Trophoblast cell (in vitro differentiated cells and primary cell): ENCODE results near the gene NKAIN1.

ENCODE experiments used
- DNase-seq, 2 donors: peaks; one replicate each; pipeline ENCODE4 v3.0.0-alpha.2; 2016
- H2AFZ ChIP-seq: 2 replicates; pipeline ENCODE4 v1.6.1; 2013; ENCODE audit warnings: low read length, moderate library complexity, mild to moderate bottlenecking; ENCODE audit not compliant: insufficient read depth, poor library complexity
- H2AK5ac ChIP-seq: 2 replicates; pipeline ENCODE4 v1.6.1; 2013; ENCODE audit warnings: mild to moderate bottlenecking, low read length
- H2BK120ac ChIP-seq: 2 replicates; pipeline ENCODE4 v1.6.1; 2013; ENCODE audit warnings: low read length, mild to moderate bottlenecking, moderate library complexity; ENCODE audit not compliant: insufficient read depth, poor library complexity
- H2BK12ac ChIP-seq: 2 replicates; pipeline ENCODE4 v1.6.1; 2013; ENCODE audit warnings: mild to moderate bottlenecking, low read length, moderate library complexity
- H2BK5ac ChIP-seq: 2 replicates; pipeline ENCODE4 v1.6.1; 2013; ENCODE audit warnings: low read length, low read depth, moderate library complexity, mild to moderate bottlenecking; ENCODE audit not compliant: poor library complexity
- H3K14ac ChIP-seq: 2 replicates; pipeline ENCODE4 v1.6.1; 2013; ENCODE audit warnings: mild to moderate bottlenecking, low read length
- H3K18ac ChIP-seq: 2 replicates; pipeline ENCODE4 v1.6.1; 2013; ENCODE audit warnings: mild to moderate bottlenecking, low read length
- H3K23ac ChIP-seq: 2 replicates; pipeline ENCODE4 v1.6.1; 2013; ENCODE audit warnings: low read length
- H3K27ac ChIP-seq: 2 replicates; pipeline ENCODE4 v1.5.1; 2013; ENCODE audit warnings: low read depth, mild to moderate bottlenecking, inconsistent platforms, low read length, moderate library complexity
- H3K27me3 ChIP-seq: 2 replicates; pipeline ENCODE4 v1.6.1; 2013; ENCODE audit warnings: inconsistent platforms, mild to moderate bottlenecking, low read length, moderate library complexity; ENCODE audit not compliant: insufficient read depth
- H3K36me3 ChIP-seq, 2 experiments: 1 replicate in 1 of 2; 2 replicates in 1 of 2; pipeline ENCODE4 v1.6.1; 2013; ENCODE audit warnings: low read length in 2 of 2, mild to moderate bottlenecking in 2 of 2, moderate library complexity in 1 of 2; ENCODE audit not compliant: insufficient read depth in 2 of 2, control insufficient read depth in 1 of 2
- H3K4ac ChIP-seq: 2 replicates; pipeline ENCODE4 v1.6.1; 2013; ENCODE audit warnings: low read depth, mild to moderate bottlenecking, low read length, moderate library complexity
- H3K4me1 ChIP-seq, 2 experiments: 1 replicate in 1 of 2; 2 replicates in 1 of 2; pipeline ENCODE4 v1.6.1; 2013; ENCODE audit warnings: low read length in 2 of 2, mild to moderate bottlenecking in 2 of 2, moderate library complexity in 1 of 2; ENCODE audit not compliant: insufficient read depth in 2 of 2, control insufficient read depth in 1 of 2
- H3K4me2 ChIP-seq: 2 replicates; pipeline ENCODE4 v1.6.1; 2013; ENCODE audit warnings: inconsistent platforms, mild to moderate bottlenecking, low read length, moderate library complexity
- H3K4me3 ChIP-seq: 2 replicates; pipeline ENCODE4 v1.5.1; 2013; ENCODE audit warnings: mild to moderate bottlenecking, low read depth, low read length, inconsistent platforms
- H3K79me1 ChIP-seq: one replicate; pipeline ENCODE4 v1.6.1; 2013; ENCODE audit warnings: low read length
- H3K79me2 ChIP-seq: 2 replicates; pipeline ENCODE4 v1.6.1; 2013; ENCODE audit warnings: low read length, mild to moderate bottlenecking; ENCODE audit not compliant: control insufficient read depth, insufficient read depth, poor library complexity
- H3K9ac ChIP-seq: 2 replicates; pipeline ENCODE4 v1.6.1; 2013; ENCODE audit warnings: mild to moderate bottlenecking, low read length
- H3K9me3 ChIP-seq: 2 replicates; pipeline ENCODE4 v1.6.1; 2013; ENCODE audit warnings: low read depth, mild to moderate bottlenecking, control low read depth, inconsistent platforms, low read length; ENCODE audit not compliant: insufficient read depth
- H4K12ac ChIP-seq: 2 replicates; pipeline ENCODE4 v1.6.1; 2013; ENCODE audit warnings: low read depth, mild to moderate bottlenecking, low read length, moderate library complexity
- H4K8ac ChIP-seq: 2 replicates; pipeline ENCODE4 v1.6.1; 2013; ENCODE audit warnings: low read depth, mild to moderate bottlenecking, low read length, moderate library complexity
- H4K91ac ChIP-seq: one replicate; pipeline ENCODE4 v1.6.1; 2013; ENCODE audit warnings: low read depth, mild to moderate bottlenecking, low read length, moderate library complexity
- WGBS: extraction: QIAGEN DNeasy Blood & Tissue Kit; methylation state at CpG from one replicate; pipeline ENCODE4 v1.1.7; 2013; ENCODE audit warnings: missing lambda C conversion rate; ENCODE audit not compliant: insufficient read length, insufficient coverage; ENCODE audit errors: extremely low coverage; 5-methylcytosine and 5-hydroxymethylcytosine counted together

Gene NKAIN1

GRCh38 chr1:31238612-31238985 lies 1.1 kb downstream of the NKAIN1 start:
- no peak overlapping the region for H3K27ac ChIP-seq
- H4K12ac ChIP-seq, result no peak overlapping the region
- H3K36me3 ChIP-seq, result no peaks in the 10 kb centered on the region
- H3K4me1 ChIP-seq, result peaks cover 0 to 8% of the 10 kb centered on the region in 2 experiments
- peaks cover 23% of the 10 kb centered on the region for H3K27me3 ChIP-seq
- H3K4me2 ChIP-seq, result peak overlapping the region; percentile 93
- no CpG with 5 or more reads among the region's 4 CpGs for WGBS
- peaks cover 3% of the 10 kb centered on the region for H3K9me3 ChIP-seq
- H3K79me2 ChIP-seq, result no peaks in the 10 kb centered on the region
- H3K23ac ChIP-seq, result no peak overlapping the region
- H2BK12ac ChIP-seq, result no peak overlapping the region
- H2BK120ac ChIP-seq, result no peak overlapping the region
- H4K8ac ChIP-seq, result no peak overlapping the region
- H3K4ac ChIP-seq, result no peak overlapping the region
- H2AFZ ChIP-seq, result no peak overlapping the region
- no peak overlapping the region for H3K9ac ChIP-seq
- no peak overlapping the region for H2BK5ac ChIP-seq
- H3K14ac ChIP-seq, result no peak overlapping the region
- H3K79me1 ChIP-seq, result no peaks in the 10 kb centered on the region
- H4K91ac ChIP-seq, result no peak overlapping the region
- no peak for DNase-seq
- no peak overlapping the region for H2AK5ac ChIP-seq
- H3K18ac ChIP-seq, result no peak overlapping the region
- H3K4me3 ChIP-seq, result no peak overlapping the region

DNA sequence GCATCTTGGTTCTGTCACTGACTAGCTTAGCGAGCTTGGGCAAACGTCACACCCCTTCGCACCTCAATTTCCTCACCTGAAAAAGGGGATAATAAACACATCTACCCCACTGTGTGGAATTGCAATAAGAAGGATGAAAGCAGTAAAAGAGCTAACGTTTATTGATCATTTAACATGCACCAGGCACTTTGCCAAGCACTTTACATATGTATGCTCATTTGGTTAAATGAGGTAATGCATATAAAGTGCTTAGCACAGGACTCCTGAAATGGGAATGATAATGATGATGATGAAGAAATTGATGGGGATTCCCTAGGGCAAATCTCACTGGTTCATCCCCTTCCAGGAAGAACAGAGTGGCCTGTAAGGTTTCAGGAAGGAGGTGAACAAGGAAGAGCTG lies 4.8 kb downstream of the NKAIN1 start:
- Histone ChIP-seq H3K27me3 (peaks cover 16% of the 10 kb centered on the region), H3K4me1 (peaks cover 0 to 3% of the 10 kb centered on the region in 2 experiments), H3K4ac (no peak overlapping the region), H4K91ac (no peak overlapping the region), H2AK5ac (no peak overlapping the region), H2AFZ (no peak overlapping the region), H3K4me2 (no peak overlapping the region), H3K9me3 (peaks cover 3% of the 10 kb centered on the region), H3K36me3 (no peaks in the 10 kb centered on the region), H3K9ac (no peak overlapping the region), H3K18ac (no peak overlapping the region), H3K79me2 (no peaks in the 10 kb centered on the region), H3K27ac (no peak overlapping the region), H2BK12ac (no peak overlapping the region), H3K23ac (no peak overlapping the region), H4K8ac (no peak overlapping the region), H2BK120ac (no peak overlapping the region), H4K12ac (no peak overlapping the region), H3K14ac (no peak overlapping the region), H3K79me1 (no peaks in the 10 kb centered on the region), H2BK5ac (no peak overlapping the region), H3K4me3 (no peak overlapping the region)
- WGBS, result no CpG with 5 or more reads among the region's 4 CpGs
- DNase-seq, result no peak

GRCh38 chr1:31234123-31234708 lies 5.5 kb downstream of the NKAIN1 start:
- H3K18ac ChIP-seq, result no peak overlapping the region
- H2BK12ac ChIP-seq, result no peak overlapping the region
- H3K27me3 ChIP-seq, result peaks cover 13% of the 10 kb centered on the region
- H3K27ac ChIP-seq, result no peak overlapping the region
- no peak overlapping the region for H2AK5ac ChIP-seq
- no peak overlapping the region for H3K14ac ChIP-seq
- H4K91ac ChIP-seq, result no peak overlapping the region
- WGBS, result no CpG with 5 or more reads among the region's 12 CpGs
- no peak overlapping the region for H3K4me2 ChIP-seq
- no peaks in the 10 kb centered on the region for H3K36me3 ChIP-seq
- DNase-seq, result no peak
- H3K79me2 ChIP-seq, result no peaks in the 10 kb centered on the region
- no peak overlapping the region for H2AFZ ChIP-seq
- H2BK120ac ChIP-seq, result no peak overlapping the region
- H4K12ac ChIP-seq, result no peak overlapping the region
- H2BK5ac ChIP-seq, result no peak overlapping the region
- no peaks in the 10 kb centered on the region for H3K79me1 ChIP-seq
- H3K23ac ChIP-seq, result no peak overlapping the region
- H3K4me3 ChIP-seq, result no peak overlapping the region
- H4K8ac ChIP-seq, result no peak overlapping the region
- H3K4me1 ChIP-seq, result peaks cover 0 to 3% of the 10 kb centered on the region in 2 experiments
- H3K4ac ChIP-seq, result no peak overlapping the region
- H3K9me3 ChIP-seq, result peaks cover 3% of the 10 kb centered on the region
- no peak overlapping the region for H3K9ac ChIP-seq

DNA sequence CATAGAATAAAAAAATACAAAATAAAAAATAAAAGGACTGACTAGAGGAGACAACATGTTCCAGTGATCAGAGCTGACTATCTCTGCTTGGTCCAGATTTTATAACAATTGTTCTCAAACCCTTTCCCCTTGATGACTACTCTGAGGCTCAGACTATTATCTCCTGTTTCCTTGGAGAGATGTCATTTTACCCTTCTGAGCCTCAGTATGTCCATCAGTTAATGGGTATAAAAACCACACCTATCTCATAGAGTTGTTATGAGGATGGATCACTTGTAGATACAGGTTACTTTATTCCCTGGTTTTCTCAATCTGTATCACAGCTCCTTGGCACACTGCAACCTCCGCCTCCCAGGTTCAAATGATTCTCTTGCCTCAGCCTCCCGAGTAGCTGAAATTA lies 7.0 kb downstream of the NKAIN1 start:
- DNase-seq, result no peak
- H4K12ac ChIP-seq, result no peak overlapping the region
- H3K9ac ChIP-seq, result no peak overlapping the region
- H3K4me3 ChIP-seq, result no peak overlapping the region
- no peak overlapping the region for H2AK5ac ChIP-seq
- H3K4me1 ChIP-seq, result no peaks in the 10 kb centered on the region
- H3K36me3 ChIP-seq, result no peaks in the 10 kb centered on the region
- no peak overlapping the region for H4K8ac ChIP-seq
- H2AFZ ChIP-seq, result no peak overlapping the region
- no peak overlapping the region for H3K18ac ChIP-seq
- no peaks in the 10 kb centered on the region for H3K27me3 ChIP-seq
- H2BK12ac ChIP-seq, result no peak overlapping the region
- H3K4me2 ChIP-seq, result no peak overlapping the region
- no peak overlapping the region for H3K27ac ChIP-seq
- WGBS, result no CpG with 5 or more reads among the region's 2 CpGs
- H3K9me3 ChIP-seq, result no peaks in the 10 kb centered on the region
- H3K79me2 ChIP-seq, result no peaks in the 10 kb centered on the region
- no peak overlapping the region for H3K4ac ChIP-seq
- H3K14ac ChIP-seq, result no peak overlapping the region
- H2BK5ac ChIP-seq, result no peak overlapping the region
- H3K79me1 ChIP-seq, result no peaks in the 10 kb centered on the region
- H2BK120ac ChIP-seq, result no peak overlapping the region
- no peak overlapping the region for H3K23ac ChIP-seq
- H4K91ac ChIP-seq, result no peak overlapping the region
